HL-60 (cell line): Measurements from ENCODE around the gene NOG.

Experiments used
- DNase-seq, 2 experiments: peaks; one replicate each; pipeline ENCODE4 v3.0.0-alpha.2; 2010 to 2020; ENCODE audit warnings: low read depth in 1 of 2, low spot score in 1 of 2
- H3K27ac ChIP-seq: fragments of 250-450 bp; sonication (Bioruptor Pico); replicated peaks from 2 replicates; pipeline ENCODE4 v1.5.1; 2020; ENCODE audit warnings: mild to moderate bottlenecking, moderate library complexity
- H3K27me3 ChIP-seq: fragments of 250-450 bp; sonication (Bioruptor Pico); 2 replicates; pipeline ENCODE4 v1.5.1; 2021; ENCODE audit warnings: mild to moderate bottlenecking, moderate library complexity; ENCODE audit not compliant: insufficient read depth, poor library complexity, severe bottlenecking
- H3K4me3 ChIP-seq: replicated peaks from 2 replicates; pipeline ENCODE4 v1.5.1; 2011; ENCODE audit warnings: mild to moderate bottlenecking, control low read depth, low read length; ENCODE audit not compliant: insufficient read depth
- GABPA ChIP-seq: IDR thresholded peaks from 2 replicates; pipeline ENCODE4 v1.6.1; 2012; ENCODE audit warnings: low read depth
- POLR2AphosphoS5 ChIP-seq: IDR thresholded peaks from 2 replicates; pipeline ENCODE4 v1.6.1; 2012; ENCODE audit warnings: low read depth
- SPI1 ChIP-seq: IDR thresholded peaks from 2 replicates; pipeline ENCODE4 v1.6.1; 2012; ENCODE audit warnings: low read depth, mild to moderate bottlenecking, borderline replicate concordance
- TF ChIP-seq, protein P1 (sequence below): IDR thresholded peaks from 2 replicates; pipeline ENCODE4 v1.6.1; 2012; ENCODE audit warnings: low read depth; ENCODE audit not compliant: insufficient replicate concordance
- TF ChIP-seq, protein P2 (sequence below): IDR thresholded peaks from one replicate; pipeline ENCODE4 v1.5.1; 2011; ENCODE audit warnings: low read length, control low read depth, inconsistent platforms; ENCODE audit not compliant: insufficient read depth

NOG gene

DNA sequence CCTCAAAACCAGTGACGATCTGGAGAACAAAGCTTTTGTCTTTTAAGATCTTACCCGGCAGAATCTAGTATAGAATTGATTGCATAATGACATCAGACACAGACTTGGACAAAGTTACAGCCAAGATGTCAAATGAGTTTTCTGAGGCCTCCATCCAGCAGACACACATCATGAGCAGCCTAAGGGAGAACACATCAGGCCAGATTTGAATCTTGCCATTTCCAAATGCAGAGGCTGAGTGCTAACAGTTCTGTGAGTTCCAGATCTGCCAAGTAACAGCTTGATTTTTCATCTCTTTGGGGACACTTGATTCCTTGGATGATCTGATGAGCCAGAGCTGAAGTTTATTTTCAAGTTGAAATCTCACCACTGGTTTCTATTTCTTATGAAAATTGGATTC is 21.0 kb downstream of the NOG start:
- Histone ChIP-seq H3K4me3 (no peak overlapping the region), H3K27me3 (no peaks in the 10 kb centered on the region), H3K27ac (no peak overlapping the region)
- TF ChIP-seq SPI1 (no peak), POLR2AphosphoS5 (no peak), GABPA (no peak)
- TF ChIP-seq, protein P1, sequence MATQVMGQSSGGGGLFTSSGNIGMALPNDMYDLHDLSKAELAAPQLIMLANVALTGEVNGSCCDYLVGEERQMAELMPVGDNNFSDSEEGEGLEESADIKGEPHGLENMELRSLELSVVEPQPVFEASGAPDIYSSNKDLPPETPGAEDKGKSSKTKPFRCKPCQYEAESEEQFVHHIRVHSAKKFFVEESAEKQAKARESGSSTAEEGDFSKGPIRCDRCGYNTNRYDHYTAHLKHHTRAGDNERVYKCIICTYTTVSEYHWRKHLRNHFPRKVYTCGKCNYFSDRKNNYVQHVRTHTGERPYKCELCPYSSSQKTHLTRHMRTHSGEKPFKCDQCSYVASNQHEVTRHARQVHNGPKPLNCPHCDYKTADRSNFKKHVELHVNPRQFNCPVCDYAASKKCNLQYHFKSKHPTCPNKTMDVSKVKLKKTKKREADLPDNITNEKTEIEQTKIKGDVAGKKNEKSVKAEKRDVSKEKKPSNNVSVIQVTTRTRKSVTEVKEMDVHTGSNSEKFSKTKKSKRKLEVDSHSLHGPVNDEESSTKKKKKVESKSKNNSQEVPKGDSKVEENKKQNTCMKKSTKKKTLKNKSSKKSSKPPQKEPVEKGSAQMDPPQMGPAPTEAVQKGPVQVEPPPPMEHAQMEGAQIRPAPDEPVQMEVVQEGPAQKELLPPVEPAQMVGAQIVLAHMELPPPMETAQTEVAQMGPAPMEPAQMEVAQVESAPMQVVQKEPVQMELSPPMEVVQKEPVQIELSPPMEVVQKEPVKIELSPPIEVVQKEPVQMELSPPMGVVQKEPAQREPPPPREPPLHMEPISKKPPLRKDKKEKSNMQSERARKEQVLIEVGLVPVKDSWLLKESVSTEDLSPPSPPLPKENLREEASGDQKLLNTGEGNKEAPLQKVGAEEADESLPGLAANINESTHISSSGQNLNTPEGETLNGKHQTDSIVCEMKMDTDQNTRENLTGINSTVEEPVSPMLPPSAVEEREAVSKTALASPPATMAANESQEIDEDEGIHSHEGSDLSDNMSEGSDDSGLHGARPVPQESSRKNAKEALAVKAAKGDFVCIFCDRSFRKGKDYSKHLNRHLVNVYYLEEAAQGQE, result no peak
- TF ChIP-seq, protein P2, sequence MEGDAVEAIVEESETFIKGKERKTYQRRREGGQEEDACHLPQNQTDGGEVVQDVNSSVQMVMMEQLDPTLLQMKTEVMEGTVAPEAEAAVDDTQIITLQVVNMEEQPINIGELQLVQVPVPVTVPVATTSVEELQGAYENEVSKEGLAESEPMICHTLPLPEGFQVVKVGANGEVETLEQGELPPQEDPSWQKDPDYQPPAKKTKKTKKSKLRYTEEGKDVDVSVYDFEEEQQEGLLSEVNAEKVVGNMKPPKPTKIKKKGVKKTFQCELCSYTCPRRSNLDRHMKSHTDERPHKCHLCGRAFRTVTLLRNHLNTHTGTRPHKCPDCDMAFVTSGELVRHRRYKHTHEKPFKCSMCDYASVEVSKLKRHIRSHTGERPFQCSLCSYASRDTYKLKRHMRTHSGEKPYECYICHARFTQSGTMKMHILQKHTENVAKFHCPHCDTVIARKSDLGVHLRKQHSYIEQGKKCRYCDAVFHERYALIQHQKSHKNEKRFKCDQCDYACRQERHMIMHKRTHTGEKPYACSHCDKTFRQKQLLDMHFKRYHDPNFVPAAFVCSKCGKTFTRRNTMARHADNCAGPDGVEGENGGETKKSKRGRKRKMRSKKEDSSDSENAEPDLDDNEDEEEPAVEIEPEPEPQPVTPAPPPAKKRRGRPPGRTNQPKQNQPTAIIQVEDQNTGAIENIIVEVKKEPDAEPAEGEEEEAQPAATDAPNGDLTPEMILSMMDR, result no peak
- no peak for DNase-seq

DNA sequence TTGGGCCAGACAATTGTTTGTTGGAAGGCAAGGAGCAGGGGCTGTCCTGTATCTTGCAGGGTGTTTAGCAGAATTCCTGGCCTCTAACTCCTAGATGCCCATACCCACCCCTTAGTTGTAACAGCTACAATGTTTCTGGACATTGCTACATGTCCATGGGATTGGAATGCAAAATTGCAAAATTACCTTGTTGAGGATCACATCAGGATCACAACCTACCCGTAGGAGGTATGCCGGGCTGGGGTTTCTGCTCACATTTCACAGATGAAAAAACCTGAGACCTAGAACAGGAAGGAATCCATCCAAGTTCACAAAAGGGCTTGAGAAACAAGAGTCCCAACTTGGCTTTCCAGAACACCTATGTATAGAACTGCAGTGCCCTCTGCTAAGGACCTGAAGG is 22.7 kb downstream of the NOG start:
- no peaks in the 10 kb centered on the region for H3K27me3 ChIP-seq
- no peak overlapping the region for H3K27ac ChIP-seq
- TF ChIP-seq POLR2AphosphoS5 (no peak), GABPA (no peak), SPI1 (no peak)
- TF ChIP-seq, protein P2, result no peak
- TF ChIP-seq, protein P1, result no peak
- no peak overlapping the region for H3K4me3 ChIP-seq
- no peak for DNase-seq

DNA sequence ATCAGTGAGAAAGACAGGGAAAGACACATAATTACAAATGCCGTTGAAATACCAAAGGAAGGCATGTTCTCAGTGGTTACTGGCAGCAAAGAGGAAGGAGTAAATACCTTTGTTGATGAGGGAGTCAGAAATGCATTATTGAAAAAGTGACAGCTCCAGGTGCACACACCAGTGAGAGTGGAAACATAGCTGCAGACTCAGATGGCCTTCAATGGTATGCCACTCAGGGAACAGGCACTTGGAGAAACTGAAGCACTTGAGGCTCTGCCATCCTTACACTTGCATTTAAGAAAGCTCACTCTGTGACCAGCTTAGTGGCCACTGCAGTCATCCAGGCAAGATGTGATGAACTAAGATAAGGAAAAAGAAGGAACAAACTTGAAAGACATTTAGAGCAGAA is 29.9 kb downstream of the NOG start:
- TF ChIP-seq, protein P2, result no peak
- no peak for TF ChIP-seq POLR2AphosphoS5
- TF ChIP-seq, protein P1, result no peak
- TF ChIP-seq SPI1, result no peak
- TF ChIP-seq GABPA, result no peak
- DNase-seq, result no peak
- Histone ChIP-seq H3K27me3 (no peaks in the 10 kb centered on the region), H3K27ac (no peak overlapping the region), H3K4me3 (no peak overlapping the region)
